GM19324 (cell line): ENCODE results near the gene CALHM5.
"Not testable (repeated sequence)": the region's sequence is repeated elsewhere in the genome, so short reads cannot be mapped to it uniquely, and the experiment has no call there.

Experiments
- ATAC-seq: cut with Tn5 transposase; IDR thresholded peaks from one replicate; pipeline ENCODE4 v1.9.1; 2021; ENCODE audit warnings: mild to moderate bottlenecking, moderate library complexity; ENCODE audit not compliant: unreplicated experiment, low FRiP score

The CALHM5 gene, protein sequence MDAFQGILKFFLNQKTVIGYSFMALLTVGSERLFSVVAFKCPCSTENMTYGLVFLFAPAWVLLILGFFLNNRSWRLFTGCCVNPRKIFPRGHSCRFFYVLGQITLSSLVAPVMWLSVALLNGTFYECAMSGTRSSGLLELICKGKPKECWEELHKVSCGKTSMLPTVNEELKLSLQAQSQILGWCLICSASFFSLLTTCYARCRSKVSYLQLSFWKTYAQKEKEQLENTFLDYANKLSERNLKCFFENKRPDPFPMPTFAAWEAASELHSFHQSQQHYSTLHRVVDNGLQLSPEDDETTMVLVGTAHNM

DNA sequence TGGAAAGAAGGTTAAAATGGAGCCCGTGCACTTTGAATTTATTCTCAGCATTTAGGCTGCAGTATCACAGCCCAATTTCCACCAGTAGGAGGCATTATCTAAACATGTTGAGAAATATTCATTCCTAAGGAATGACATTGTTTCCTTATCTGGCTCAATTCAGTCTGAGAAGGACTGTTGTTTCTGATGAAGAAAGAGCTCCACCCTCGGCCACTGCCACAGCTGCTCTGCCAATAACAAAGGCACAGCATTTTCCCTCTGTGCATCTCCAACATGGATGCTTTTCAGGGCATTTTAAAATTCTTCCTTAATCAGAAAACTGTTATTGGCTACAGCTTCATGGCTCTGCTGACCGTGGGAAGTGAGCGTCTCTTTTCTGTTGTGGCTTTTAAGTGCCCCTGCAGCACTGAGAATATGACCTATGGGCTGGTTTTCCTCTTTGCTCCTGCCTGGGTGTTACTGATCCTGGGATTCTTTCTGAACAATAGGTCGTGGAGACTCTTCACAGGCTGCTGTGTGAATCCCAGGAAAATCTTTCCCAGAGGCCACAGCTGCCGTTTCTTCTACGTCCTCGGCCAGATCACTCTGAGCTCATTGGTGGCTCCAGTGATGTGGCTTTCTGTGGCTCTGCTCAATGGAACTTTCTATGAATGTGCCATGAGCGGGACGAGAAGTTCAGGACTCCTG is at the start of gene CALHM5:
CALHM5 (plus strand) TSS at position 216 of the 687 bp plus-strand sequence; CDS start at position 274, 58 bp downstream.
- no peak for ATAC-seq

DNA sequence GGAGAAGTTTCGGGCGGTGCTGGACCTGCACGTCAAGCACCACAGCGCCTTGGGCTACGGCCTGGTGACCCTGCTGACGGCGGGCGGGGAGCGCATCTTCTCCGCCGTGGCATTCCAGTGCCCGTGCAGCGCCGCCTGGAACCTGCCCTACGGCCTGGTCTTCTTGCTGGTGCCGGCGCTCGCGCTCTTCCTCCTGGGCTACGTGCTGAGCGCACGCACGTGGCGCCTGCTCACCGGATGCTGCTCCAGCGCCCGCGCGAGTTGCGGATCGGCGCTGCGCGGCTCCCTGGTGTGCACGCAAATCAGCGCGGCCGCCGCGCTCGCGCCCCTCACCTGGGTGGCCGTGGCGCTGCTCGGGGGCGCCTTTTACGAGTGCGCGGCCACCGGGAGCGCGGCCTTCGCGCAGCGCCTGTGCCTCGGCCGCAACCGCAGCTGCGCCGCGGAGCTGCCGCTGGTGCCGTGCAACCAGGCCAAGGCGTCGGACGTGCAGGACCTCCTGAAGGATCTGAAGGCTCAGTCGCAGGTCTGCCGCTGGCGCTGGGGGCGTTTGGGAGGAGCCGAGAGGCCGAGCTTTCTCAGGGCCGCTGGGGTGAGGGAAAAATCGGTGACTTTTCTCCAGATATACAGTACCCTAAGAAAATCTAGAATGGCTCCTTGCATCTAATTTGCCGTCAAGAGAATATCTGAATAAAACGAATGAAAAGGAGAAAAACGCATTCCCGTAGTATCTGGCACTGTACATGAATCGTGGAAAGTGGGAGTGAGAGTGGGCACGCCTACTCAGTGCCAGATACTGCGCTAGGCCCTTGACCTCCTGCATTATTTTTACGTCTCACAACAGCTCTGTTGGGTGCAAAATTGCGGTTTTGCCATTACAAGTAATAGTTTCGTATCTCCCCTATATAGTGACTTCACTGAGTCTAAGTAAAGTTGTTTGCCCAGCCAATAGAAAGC is 49.2 kb upstream of the CALHM5 start:
- ATAC-seq: peak; percentile 73

DNA sequence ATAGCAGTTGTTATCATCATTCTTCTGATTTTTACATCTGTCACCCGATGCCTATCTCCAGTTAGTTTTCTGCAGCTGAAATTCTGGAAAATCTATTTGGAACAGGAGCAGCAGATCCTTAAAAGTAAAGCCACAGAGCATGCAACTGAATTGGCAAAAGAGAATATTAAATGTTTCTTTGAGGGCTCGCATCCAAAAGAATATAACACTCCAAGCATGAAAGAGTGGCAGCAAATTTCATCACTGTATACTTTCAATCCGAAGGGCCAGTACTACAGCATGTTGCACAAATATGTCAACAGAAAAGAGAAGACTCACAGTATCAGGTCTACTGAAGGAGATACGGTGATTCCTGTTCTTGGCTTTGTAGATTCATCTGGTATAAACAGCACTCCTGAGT is 48.1 kb upstream of the CALHM5 start:
- no peak for ATAC-seq

DNA sequence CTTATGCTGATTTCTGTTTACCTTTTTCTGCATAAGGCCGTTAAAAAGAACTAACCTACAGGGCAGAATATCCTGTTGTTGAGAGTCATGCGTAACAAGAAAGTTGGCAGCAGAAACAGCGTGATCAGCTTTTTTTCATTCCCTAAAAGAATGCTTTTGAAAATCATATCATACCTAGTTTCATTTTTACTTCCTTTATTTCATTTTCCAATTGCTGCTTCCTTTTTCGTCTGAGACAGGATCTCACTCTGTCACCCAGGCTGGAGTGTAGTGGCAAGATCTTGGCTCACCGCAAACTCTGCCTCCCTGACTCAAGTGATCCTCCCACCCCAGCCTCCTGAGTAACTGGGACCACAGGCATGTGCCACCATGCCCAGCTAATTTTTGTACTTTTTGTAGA is 46.2 kb upstream of the CALHM5 start:
- no peak for ATAC-seq

DNA sequence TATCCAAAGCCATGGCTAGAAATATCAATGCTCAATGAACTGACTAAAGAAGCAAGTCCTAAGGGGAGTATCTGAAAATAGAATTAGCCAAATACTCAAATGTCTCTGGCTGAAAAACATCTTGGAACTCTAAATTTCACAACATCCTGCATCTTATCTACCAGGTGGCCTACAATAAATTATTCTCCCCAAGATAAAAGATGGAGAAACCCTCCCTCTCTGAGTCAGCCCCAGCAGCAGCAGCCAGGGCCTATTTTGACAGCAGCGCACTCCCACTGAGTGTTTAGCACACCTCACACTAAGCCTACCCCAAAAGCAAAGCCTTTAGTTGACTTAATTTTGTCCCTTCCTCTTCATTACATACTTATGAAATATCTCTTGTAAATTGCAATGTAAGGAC is 44.3 kb upstream of the CALHM5 start:
- ATAC-seq: no peak

DNA sequence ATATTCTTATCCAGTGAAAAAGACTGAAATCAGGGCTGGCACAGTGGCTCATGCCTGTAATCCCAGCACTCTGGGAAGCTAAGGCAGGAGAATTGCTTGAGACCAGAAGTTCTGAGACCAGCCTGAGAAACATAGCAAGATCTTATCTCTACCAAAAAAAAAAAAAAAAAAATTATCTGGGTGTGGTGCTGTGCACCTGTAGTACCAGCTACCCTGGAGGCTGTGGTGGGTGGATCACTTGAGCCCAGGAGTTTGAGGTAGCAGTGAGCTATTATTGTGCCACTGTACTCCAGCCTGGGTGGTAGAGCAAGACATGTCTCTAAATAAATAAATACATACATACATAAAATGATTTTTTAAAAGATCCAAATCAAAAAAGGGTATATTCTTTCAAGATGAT is 43.9 kb upstream of the CALHM5 start:
- no peak for ATAC-seq

DNA sequence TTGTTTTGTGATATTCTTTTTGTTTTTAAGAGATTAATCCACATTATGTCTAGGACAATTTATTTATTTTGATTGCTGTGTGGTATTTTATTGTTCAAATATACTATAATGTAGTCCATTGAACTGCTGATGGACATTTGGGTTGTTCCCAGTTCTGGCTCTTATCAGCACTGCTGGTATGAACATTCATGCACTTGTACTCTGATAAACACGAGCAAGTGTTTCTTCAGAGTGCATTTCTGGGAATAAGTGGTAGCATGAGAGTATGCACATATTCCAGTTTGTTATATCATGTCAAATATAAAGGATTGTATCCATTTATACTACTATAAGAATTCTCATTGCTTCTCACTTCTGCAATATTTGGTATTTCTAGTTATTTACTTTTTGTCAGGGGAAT is 43.1 kb upstream of the CALHM5 start:
- no peak for ATAC-seq

DNA sequence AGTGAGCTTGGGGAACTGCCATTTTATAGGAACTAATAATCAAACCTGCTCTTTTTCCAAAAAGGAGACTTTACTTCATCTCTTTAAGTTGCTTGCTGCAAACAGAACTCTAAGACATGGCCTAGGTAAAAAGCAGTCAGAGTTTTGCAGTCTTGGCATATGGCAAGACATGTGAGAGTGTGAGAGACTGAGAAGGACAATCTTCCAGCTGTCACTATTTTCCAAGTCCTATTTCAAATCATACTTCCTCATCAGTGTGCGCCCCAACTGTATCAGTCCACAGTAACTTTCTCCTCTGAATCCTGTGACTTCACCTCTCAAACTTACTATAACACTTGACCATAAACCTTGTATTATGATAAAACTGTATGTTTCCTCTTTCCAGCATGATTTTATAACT is 39.9 kb upstream of the CALHM5 start:
- no peak for ATAC-seq

DNA sequence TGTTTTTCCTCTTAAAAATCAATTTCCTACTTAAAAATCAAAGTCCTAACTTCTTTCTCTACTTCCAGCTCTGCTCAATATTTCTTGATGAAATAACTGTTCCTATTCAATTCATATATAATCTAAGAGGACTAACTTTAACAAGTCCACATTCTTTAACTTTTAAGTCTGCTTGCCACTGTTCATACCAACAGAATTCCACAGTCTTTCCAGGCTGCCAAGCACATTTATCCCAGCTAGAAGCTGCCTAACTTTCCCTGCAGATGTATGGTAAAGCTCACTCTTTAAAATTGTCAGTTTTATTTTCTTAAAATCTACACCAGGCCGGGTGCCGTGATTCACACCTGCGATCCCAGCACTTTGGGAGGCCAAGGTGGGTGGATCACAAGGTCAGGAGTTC is 38.7 kb upstream of the CALHM5 start:
- no peak for ATAC-seq

DNA sequence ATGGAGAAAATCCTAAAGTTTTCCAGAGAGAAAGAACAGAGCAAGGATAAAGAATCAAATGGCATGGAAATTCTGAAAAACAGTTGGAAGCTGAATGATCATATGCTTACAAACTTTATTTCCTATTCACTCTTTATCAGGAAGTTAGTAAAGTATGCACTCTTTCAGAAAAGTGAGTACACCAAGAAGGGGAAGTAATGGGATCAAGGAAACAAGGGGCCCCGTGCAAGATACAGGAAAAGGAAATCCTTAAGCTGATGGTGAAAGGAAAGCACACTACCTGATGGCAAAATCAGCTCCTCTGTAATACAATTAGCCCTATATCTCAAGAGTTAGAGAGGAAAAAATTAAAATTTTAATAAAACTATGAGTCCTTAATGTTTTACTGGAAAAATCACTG is 36.3 kb upstream of the CALHM5 start:
- no peak for ATAC-seq

DNA sequence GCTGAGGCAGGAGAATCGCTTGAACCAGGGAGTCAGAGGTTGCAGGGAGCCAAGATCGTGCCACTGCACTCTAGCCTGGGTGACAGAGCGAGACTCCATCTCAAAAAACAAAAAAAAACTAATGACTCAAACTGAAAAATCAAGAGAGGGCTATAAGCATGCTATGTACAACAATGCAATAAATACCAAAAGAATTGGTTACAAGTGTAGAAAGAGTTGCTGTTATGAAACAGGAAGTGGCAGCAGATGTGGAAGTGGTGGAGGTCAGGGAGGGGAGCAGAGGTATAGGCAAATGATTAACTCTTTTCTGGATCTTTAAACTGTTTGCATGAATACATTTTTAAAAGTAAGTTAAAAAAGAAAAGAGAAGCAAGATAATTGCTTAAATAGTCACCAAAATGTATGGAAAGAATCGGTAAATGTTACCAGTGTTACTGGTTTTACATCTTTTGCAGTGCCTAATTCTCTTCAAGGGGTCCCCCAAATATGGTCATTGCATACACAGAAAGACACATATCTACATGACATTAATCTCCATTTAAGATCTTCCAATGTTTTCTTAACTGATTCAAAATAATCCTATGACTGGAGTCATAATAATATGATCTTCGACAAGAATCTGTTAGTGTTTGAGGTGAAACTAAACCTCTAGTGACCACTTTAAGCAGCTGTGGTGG is 35.3 kb upstream of the CALHM5 start:
- ATAC-seq: peak; percentile 100

DNA sequence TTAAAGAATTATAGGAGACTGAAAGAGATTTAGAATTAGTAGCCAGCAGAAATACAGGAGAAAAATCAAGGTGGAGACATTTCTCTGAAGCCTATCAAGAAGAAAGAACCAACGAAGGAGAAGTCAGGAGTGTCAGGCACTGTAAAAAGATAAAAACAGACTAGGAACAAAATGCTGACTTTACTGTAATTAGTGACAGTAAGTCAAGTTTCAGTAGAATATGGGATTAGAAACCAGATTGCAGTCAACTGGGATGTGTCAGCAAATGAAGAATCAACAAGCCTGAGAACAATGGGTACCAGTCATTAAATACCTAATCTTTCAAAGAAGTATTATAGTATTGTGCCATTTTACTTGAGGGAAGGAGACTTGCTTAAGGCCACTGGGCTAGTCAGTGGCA is 28.7 kb upstream of the CALHM5 start:
- ATAC-seq: no peak

DNA sequence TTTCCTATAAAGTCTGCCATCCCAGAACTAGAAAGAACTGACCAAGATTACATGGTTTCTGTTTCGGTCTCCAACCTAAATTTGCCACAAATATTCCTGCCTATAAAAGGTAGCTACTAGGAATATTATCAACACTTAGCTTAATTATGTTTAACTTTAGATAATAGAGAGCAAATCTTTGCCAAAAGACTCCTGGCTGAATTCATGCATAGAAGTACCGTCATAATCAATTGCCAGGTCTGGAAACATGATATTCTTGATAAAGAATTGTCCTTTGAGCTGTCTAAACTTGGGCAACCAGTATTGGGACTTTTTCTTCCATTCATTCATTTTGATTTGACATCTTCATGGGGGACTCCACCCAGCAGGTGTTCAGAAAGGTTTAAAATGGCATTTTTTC is 27.8 kb upstream of the CALHM5 start:
- ATAC-seq: no peak

DNA sequence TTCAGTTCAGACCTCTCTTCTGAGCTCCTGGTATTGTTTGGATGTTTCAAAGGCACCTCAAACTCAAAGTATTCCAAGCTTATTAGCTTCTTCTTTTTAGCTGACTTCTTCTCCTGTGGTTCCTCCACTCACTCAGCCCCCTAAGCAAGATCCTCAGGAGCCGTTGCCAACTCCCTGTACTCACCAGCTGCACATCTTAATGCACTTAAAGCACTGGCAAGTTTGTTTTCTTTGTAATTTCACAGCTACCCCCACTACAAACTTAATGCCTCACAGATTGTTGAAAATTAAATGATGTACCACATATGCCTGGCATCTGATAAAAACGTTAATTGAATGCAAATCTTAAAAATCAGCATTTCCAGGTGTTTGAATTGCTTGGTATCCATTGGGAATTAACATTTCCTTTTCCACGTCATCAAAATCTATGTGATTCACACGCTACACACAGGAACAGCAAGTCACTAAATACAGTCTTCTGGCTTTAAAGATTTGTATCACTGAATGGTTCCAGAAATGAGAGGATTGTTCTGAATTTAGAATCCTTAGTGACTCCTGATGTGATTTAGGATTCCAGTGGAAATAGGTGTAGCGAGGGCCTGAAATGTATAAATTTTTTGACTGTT is 25.8 kb upstream of the CALHM5 start:
- ATAC-seq: no peak

DNA sequence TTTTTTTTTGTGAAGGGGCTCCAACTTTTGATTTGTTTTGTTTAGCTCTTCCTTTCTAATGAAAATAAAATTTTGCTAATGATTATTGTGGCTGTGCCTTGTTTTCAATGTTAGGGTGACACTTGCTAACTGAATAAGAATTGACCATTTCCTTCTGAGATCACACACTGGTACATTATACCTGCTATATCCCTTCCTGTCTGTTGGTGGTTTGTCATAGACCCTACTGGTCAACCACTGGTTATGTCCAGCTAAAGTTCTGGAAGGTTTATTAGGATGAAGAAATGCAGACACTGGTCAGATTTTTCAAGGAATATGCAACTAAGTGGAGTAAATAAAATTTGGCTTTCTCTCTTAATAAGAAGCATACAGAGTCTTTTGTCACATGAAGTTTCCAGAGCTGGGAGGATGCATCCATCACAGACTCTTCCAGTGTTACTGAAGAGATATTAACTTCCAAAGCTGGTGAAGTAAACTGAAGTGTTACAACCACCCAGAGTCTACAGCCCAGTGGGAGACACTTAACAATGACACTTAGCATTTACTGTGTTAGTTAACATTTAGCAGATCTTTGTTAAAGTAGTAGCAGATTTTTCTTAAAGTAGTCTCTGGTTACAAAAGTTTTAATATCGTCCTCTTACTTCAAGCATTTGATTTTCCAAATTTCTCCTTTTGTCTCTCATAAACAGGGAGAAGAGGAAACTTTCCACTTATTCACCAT is 19.7 kb upstream of the CALHM5 start:
- no peak for ATAC-seq

DNA sequence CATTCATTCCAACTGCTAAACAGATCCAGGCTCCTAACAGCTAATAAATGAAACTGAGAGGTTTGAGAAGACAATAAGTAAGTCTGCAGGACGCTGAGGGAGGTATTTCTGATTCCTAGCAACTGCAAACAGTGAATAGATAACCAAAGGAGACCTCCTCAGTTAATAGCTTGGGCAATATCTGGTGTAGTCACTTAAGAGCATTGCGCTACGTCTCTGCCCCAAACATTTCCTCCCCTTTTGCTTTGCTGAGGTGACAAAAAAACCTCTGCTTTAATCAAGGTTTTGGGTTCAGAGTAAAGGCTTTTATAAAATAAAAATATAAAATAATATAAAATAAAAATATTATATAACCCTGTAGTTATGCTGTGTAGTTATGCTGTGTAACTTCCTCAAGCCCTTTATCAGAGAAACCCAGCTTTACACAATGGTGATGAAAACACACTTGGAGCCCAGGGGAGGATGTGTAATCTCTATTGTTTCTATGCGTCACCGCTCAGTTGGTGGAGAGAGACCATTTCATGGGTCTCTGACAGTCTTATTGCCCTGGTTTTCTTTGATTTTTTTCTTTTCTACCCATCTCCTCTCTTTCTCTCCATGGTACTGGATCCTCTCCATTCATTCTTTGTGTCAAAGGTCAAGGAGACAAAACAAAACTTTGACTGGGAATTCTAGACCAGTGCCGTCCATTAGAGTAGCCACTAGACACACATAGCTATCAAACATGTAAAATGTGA is 18.9 kb upstream of the CALHM5 start:
- ATAC-seq: no peak

DNA sequence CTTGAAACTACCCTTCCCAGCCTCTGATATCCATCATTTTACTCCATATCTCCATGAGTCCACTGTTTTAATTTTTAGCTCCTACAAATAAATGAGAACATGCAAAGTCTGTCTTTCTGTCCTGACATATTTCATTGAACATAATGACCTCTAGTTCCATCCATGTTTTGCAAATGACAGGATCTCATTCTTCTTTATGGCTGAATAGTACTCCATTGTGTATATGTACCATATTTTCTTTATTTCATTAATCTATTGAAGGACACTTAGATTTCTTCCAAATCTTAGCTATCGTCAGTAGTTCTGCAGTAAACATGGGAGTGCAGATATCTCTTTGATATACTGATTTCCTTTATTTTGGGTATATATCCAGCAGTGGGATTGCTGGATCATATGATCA is 16.3 kb upstream of the CALHM5 start:
- not testable (repeated sequence) for ATAC-seq

DNA sequence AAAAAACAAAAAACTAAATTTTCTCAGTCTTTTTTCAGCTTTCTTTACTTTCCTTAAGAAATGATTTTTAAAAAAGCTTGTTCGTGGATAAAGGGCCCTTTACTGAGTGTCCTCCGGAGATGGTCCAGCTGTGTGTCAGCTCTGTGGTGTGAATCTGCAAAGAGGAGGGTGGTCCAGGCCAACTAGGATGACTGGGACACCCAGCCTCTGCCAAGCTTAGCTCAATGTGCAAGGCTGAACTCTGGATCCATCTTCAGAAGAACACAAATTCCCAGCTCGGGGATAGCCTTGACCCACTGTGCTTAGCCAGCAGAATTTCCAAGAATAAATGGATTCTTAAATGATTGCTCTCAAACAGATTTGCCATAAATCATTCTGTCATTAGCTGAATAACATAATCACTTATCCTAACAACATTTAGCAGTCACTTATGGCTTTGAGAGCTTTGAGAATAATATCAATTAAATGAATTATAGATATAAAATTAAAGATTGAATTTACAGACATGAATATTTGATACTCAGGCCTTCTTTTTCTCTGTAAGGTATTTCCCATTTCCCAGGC is 14.2 kb upstream of the CALHM5 start:
- no peak for ATAC-seq
